GM12878 (cell line): Measurements from ENCODE around the gene THYN1. TPM values are rescaled to one million over a fixed set of nuclear protein-coding genes. Genes with fewer than 3 reads are reported as not detected.
A peak's percentile ranks its signal among the peaks of the same experiment; 100 is the strongest.

Experiments
- BACH1 ChIP-seq: fragments of 450-650 bp; IDR thresholded peaks from 2 replicates; pipeline ENCODE4 v1.6.1; 2017; ENCODE audit warnings: mild to moderate bottlenecking, borderline replicate concordance
- CEBPB ChIP-seq, 2 experiments: fragments of 150-350 bp in 1 of 2; IDR thresholded peaks; 2 replicates each; pipeline ENCODE4 v1.6.1; 2012 to 2014; ENCODE audit warnings: low read depth in 2 of 2, low read length in 2 of 2, borderline replicate concordance in 1 of 2, inconsistent platforms in 1 of 2
- EGR1 ChIP-seq, 2 experiments: IDR thresholded peaks; 1 replicate in 1 of 2; 2 replicates in 1 of 2; pipeline ENCODE4 v1.6.1; 2011 to 2012; ENCODE audit warnings: low read depth in 2 of 2, low read length in 2 of 2, borderline replicate concordance in 1 of 2, mild to moderate bottlenecking in 1 of 2, moderate library complexity in 1 of 2
- JUNB ChIP-seq: IDR thresholded peaks from 2 replicates; pipeline ENCODE4 v1.6.1; 2016; ENCODE audit warnings: antibody characterized with exemption, mild to moderate bottlenecking
- NR2C2 ChIP-seq: IDR thresholded peaks from 2 replicates; pipeline ENCODE4 v1.6.1; 2011; ENCODE audit warnings: borderline replicate concordance, low read depth; ENCODE audit not compliant: control insufficient read depth, insufficient read length
- POLR2AphosphoS2 ChIP-seq: IDR thresholded peaks from 2 replicates; pipeline ENCODE4 v1.6.1; 2011; ENCODE audit warnings: low read depth, mild to moderate bottlenecking, low read length, improper control_type of control experiment, moderate library complexity
- SMARCA5 ChIP-seq: fragments of 450-650 bp; IDR thresholded peaks from 2 replicates; pipeline ENCODE4 v1.6.1; 2017; ENCODE audit warnings: mild to moderate bottlenecking
- SRF ChIP-seq, 2 experiments: IDR thresholded peaks; 2 replicates each; pipeline ENCODE4 v1.6.1; 2011; ENCODE audit warnings: low read depth in 2 of 2, low read length in 2 of 2, mild to moderate bottlenecking in 1 of 2, moderate library complexity in 1 of 2
- USF2 ChIP-seq: IDR thresholded peaks from 2 replicates; pipeline ENCODE4 v1.6.1; 2011; ENCODE audit warnings: low read depth, low read length, improper control_type of control experiment, borderline replicate concordance
- ZNF207 ChIP-seq: fragments of 450-650 bp; IDR thresholded peaks from 2 replicates; pipeline ENCODE4 v1.6.1; 2014; ENCODE audit warnings: antibody characterized with exemption, mild to moderate bottlenecking, borderline replicate concordance
- ZNF24 ChIP-seq: fragments of 450-650 bp; IDR thresholded peaks from 2 replicates; pipeline ENCODE4 v1.6.1; 2017; ENCODE audit warnings: antibody characterized with exemption, mild to moderate bottlenecking
- ZNF687 ChIP-seq: fragments of 450-650 bp; IDR thresholded peaks from 2 replicates; pipeline ENCODE4 v1.6.1; 2017; ENCODE audit warnings: mild to moderate bottlenecking, moderate library complexity
- polyA plus RNA-seq, 11 experiments: library from polyadenylated mRNA; depleted of rRNA in 4 of 11; unstranded in 6 of 11; stranded (reverse) in 5 of 11; fragments of >200 nt; fragmentation: Nextera tagmentation in 4 of 11; fragmentation: Illumina TruSeq in 1 of 11; extraction: Ambion mirVana in 4 of 11; extraction: Trizol in 1 of 11; gene quantifications; 1 replicate in 1 of 11; 2 replicates in 10 of 11; pipeline versions ENCODE4 v1.2.1 to v1.2.3, GENCODE V29; 2011 to 2016; ENCODE audit warnings: inconsistent platforms in 2 of 11, missing spikeins in 2 of 11, low read depth in 1 of 11
- total RNA-seq, 4 experiments: library from RNA; depleted of rRNA in 3 of 4; stranded (reverse); fragments of >200 nt in 3 of 4; fragmentation: Illumina TruSeq in 1 of 4; extraction: Trizol in 1 of 4; gene quantifications; 2 replicates each; pipeline versions ENCODE4 v1.2.1 to v1.2.3, GENCODE V29; 2013 to 2021
- TF ChIP-seq, protein P1 (sequence below): fragments of 450-650 bp; IDR thresholded peaks from 2 replicates; pipeline ENCODE4 v1.6.1; 2017; ENCODE audit warnings: mild to moderate bottlenecking
- TF ChIP-seq, protein P2 (sequence below): fragments of 450-650 bp; IDR thresholded peaks from 2 replicates; pipeline ENCODE4 v1.6.1; 2016; ENCODE audit warnings: mild to moderate bottlenecking, moderate library complexity, borderline replicate concordance
- TF ChIP-seq, protein P3 (sequence below): IDR thresholded peaks from 2 replicates; pipeline ENCODE4 v1.6.1; 2011; ENCODE audit warnings: borderline replicate concordance, low read depth, mild to moderate bottlenecking, moderate library complexity, low read length; ENCODE audit not compliant: insufficient read depth, poor library complexity, severe bottlenecking

The THYN1 gene
- total and polyA plus RNA-seq, 10 of the 15 experiments (the other 5 are each of a cell fraction or from before 2014, with no cell fraction given), result 45.7 to 221 (median 96.3) TPM

- TF ChIP-seq, protein P1, sequence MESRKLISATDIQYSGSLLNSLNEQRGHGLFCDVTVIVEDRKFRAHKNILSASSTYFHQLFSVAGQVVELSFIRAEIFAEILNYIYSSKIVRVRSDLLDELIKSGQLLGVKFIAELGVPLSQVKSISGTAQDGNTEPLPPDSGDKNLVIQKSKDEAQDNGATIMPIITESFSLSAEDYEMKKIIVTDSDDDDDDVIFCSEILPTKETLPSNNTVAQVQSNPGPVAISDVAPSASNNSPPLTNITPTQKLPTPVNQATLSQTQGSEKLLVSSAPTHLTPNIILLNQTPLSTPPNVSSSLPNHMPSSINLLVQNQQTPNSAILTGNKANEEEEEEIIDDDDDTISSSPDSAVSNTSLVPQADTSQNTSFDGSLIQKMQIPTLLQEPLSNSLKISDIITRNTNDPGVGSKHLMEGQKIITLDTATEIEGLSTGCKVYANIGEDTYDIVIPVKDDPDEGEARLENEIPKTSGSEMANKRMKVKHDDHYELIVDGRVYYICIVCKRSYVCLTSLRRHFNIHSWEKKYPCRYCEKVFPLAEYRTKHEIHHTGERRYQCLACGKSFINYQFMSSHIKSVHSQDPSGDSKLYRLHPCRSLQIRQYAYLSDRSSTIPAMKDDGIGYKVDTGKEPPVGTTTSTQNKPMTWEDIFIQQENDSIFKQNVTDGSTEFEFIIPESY, result no peak
- TF ChIP-seq SMARCA5 (no peak), ZNF24 (no peak), BACH1 (no peak), NR2C2 (no peak), POLR2AphosphoS2 (no peak; the same call in 1 of the 2 replicates), JUNB (no peak), USF2 (no peak), ZNF207 (peak; percentile 17; the same call in 1 of the 2 replicates), CEBPB (IDR thresholded peaks at IDR 0.05; ENCODE audit: borderline replicate concordance in 1 of 2, low read depth in 2 of 2, low read length in 2 of 2) (no peak), ZNF687 (peak; percentile 86), EGR1 (IDR thresholded peaks at IDR 0.05; ENCODE audit: borderline replicate concordance in 1 of 2, low read depth in 2 of 2, low read length in 2 of 2) (peak in 1 of 2 experiments; percentile 61; a peak in 1 of 3 replicates), SRF (IDR thresholded peaks at IDR 0.05; ENCODE audit: low read depth in 2 of 2, low read length in 2 of 2) (peak; percentile 59 to 78; a peak in 2 of 4 replicates)
- TF ChIP-seq, protein P2, sequence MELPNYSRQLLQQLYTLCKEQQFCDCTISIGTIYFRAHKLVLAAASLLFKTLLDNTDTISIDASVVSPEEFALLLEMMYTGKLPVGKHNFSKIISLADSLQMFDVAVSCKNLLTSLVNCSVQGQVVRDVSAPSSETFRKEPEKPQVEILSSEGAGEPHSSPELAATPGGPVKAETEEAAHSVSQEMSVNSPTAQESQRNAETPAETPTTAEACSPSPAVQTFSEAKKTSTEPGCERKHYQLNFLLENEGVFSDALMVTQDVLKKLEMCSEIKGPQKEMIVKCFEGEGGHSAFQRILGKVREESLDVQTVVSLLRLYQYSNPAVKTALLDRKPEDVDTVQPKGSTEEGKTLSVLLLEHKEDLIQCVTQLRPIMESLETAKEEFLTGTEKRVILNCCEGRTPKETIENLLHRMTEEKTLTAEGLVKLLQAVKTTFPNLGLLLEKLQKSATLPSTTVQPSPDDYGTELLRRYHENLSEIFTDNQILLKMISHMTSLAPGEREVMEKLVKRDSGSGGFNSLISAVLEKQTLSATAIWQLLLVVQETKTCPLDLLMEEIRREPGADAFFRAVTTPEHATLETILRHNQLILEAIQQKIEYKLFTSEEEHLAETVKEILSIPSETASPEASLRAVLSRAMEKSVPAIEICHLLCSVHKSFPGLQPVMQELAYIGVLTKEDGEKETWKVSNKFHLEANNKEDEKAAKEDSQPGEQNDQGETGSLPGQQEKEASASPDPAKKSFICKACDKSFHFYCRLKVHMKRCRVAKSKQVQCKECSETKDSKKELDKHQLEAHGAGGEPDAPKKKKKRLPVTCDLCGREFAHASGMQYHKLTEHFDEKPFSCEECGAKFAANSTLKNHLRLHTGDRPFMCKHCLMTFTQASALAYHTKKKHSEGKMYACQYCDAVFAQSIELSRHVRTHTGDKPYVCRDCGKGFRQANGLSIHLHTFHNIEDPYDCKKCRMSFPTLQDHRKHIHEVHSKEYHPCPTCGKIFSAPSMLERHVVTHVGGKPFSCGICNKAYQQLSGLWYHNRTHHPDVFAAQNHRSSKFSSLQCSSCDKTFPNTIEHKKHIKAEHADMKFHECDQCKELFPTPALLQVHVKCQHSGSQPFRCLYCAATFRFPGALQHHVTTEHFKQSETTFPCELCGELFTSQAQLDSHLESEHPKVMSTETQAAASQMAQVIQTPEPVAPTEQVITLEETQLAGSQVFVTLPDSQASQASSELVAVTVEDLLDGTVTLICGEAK, result peak; percentile 58; the same call in 1 of the 2 replicates
- TF ChIP-seq, protein P3, sequence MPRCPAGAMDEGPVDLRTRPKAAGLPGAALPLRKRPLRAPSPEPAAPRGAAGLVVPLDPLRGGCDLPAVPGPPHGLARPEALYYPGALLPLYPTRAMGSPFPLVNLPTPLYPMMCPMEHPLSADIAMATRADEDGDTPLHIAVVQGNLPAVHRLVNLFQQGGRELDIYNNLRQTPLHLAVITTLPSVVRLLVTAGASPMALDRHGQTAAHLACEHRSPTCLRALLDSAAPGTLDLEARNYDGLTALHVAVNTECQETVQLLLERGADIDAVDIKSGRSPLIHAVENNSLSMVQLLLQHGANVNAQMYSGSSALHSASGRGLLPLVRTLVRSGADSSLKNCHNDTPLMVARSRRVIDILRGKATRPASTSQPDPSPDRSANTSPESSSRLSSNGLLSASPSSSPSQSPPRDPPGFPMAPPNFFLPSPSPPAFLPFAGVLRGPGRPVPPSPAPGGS, result no peak
Measured at GRCh38 chr11:134223836-134224709, 29.1 kb downstream of the THYN1 start, which contains the start of the genes NCAPD3 and VPS26B (continued).
